ENCODE measurements around the gene PGC.
"Not testable (repeated sequence)": the region's sequence is repeated elsewhere in the genome, so short reads cannot be mapped to it uniquely, and the experiment has no call there.

Gene PGC

GRCh38 chr6:41770381-41771057 lies 23.3 kb upstream of the PGC start:
- Mint-ChIP-seq H3K36me3 (ENCODE audit: insufficient read depth) (peaks cover 9% of the 10 kb centered on the region), H3K4me1 (no peaks in the 10 kb centered on the region), H3K4me3 (no peak overlapping the region), H3K9me3 (no peaks in the 10 kb centered on the region), H3K27ac (ENCODE audit: low read depth) (no peak overlapping the region), H3K27me3 (no peaks in the 10 kb centered on the region)
- DNase-seq (ENCODE audit: low spot score in 2 of 2) (no peak), ATAC-seq (replicated peaks; ENCODE audit: extremely low read depth, poor library complexity, severe bottlenecking) (no peak)

- ATAC-seq (replicated peaks; ENCODE audit: extremely low read depth, poor library complexity, severe bottlenecking): no peak
- Mint-ChIP-seq H3K27ac (ENCODE audit: low read depth) (no peak overlapping the region), H3K27me3 (no peaks in the 10 kb centered on the region), H3K36me3 (ENCODE audit: insufficient read depth) (peaks cover 9% of the 10 kb centered on the region), H3K4me3 (no peak overlapping the region), H3K9me3 (no peaks in the 10 kb centered on the region), H3K4me1 (no peaks in the 10 kb centered on the region)
- no peak for DNase-seq (ENCODE audit: low spot score in 2 of 2)
Measured at GRCh38 chr6:41769376-41769775, 22.2 kb upstream of the PGC start.

- H3K27ac Mint-ChIP-seq (ENCODE audit: low read depth): no peak overlapping the region
- H3K4me3 Mint-ChIP-seq: no peak overlapping the region
- ATAC-seq (replicated peaks; ENCODE audit: extremely low read depth, poor library complexity, severe bottlenecking) (no peak), DNase-seq (ENCODE audit: low spot score in 2 of 2) (no peak)
- H3K36me3 Mint-ChIP-seq (ENCODE audit: insufficient read depth): peaks cover 8% of the 10 kb centered on the region
- H3K9me3 Mint-ChIP-seq: no peaks in the 10 kb centered on the region
- H3K27me3 Mint-ChIP-seq: no peaks in the 10 kb centered on the region
- H3K4me1 Mint-ChIP-seq: no peaks in the 10 kb centered on the region
Measured at GRCh38 chr6:41768545-41769308, 21.5 kb upstream of the PGC start.

GRCh38 chr6:41767112-41767833 lies 20.1 kb upstream of the PGC start:
- Mint-ChIP-seq H3K4me1 (no peaks in the 10 kb centered on the region), H3K4me3 (no peak overlapping the region)

DNA sequence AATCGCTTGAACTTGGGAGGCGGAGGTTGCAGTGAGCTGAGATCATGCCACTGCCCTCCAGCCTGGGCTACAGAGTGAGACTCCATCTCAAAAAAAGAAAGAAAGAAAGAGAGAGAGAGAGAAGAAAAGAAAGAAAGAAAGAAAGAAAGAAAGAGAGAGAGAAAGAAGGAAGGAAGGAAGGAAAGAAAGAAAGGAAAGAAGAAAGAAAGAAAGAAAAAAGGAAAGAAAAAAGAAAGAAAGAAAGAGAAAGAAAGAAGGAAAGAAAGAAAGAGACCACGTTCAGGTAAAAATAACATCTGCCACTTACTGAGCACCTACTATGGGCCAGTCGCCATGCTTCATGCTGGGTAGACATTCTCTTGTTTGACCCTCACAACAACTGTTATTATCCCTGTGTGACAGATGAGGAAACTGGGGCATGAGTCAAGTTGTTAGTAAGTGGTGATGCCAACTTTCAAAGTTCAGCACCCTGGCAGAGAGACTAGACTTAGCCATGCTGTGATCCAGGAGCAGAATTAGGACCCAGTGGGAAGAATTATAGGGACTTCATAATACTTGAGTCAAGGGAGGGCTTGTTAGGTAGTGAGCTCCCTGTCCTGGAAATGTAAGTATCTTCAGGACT lies 19.0 kb upstream of the PGC start:
- H3K4me1 Mint-ChIP-seq: not testable (repeated sequence)

More at GRCh38 chr6:41767112-41767833, 20.1 kb upstream of the PGC start:
- no peak for DNase-seq (ENCODE audit: low spot score in 2 of 2)
- no peak for ATAC-seq (replicated peaks; ENCODE audit: extremely low read depth, poor library complexity, severe bottlenecking)
- Mint-ChIP-seq H3K27me3 (peaks cover 9% of the 10 kb centered on the region), H3K27ac (ENCODE audit: low read depth) (no peak overlapping the region), H3K9me3 (no peaks in the 10 kb centered on the region), H3K36me3 (ENCODE audit: insufficient read depth) (peaks cover 5% of the 10 kb centered on the region)

GRCh38 chr6:41763470-41763869 lies 16.3 kb upstream of the PGC start:
- no peaks in the 10 kb centered on the region for H3K36me3 Mint-ChIP-seq (ENCODE audit: insufficient read depth)
- H3K27me3 Mint-ChIP-seq: peaks cover 9% of the 10 kb centered on the region
- DNase-seq (ENCODE audit: low spot score in 2 of 2): no peak
- no peak overlapping the region for H3K27ac Mint-ChIP-seq (ENCODE audit: low read depth)
- H3K9me3 Mint-ChIP-seq: no peaks in the 10 kb centered on the region
- H3K4me3 Mint-ChIP-seq: no peak overlapping the region
- no peak for ATAC-seq (replicated peaks; ENCODE audit: extremely low read depth, poor library complexity, severe bottlenecking)
- no peaks in the 10 kb centered on the region for H3K4me1 Mint-ChIP-seq

More for the DNA sequence above, 19.0 kb upstream of the PGC start:
- not testable (repeated sequence) for ATAC-seq (replicated peaks; ENCODE audit: extremely low read depth, poor library complexity, severe bottlenecking); H3K36me3 Mint-ChIP-seq (ENCODE audit: insufficient read depth); DNase-seq (ENCODE audit: low spot score in 2 of 2); H3K27me3 Mint-ChIP-seq; H3K27ac Mint-ChIP-seq (ENCODE audit: low read depth); H3K4me3 Mint-ChIP-seq; H3K9me3 Mint-ChIP-seq

DNA sequence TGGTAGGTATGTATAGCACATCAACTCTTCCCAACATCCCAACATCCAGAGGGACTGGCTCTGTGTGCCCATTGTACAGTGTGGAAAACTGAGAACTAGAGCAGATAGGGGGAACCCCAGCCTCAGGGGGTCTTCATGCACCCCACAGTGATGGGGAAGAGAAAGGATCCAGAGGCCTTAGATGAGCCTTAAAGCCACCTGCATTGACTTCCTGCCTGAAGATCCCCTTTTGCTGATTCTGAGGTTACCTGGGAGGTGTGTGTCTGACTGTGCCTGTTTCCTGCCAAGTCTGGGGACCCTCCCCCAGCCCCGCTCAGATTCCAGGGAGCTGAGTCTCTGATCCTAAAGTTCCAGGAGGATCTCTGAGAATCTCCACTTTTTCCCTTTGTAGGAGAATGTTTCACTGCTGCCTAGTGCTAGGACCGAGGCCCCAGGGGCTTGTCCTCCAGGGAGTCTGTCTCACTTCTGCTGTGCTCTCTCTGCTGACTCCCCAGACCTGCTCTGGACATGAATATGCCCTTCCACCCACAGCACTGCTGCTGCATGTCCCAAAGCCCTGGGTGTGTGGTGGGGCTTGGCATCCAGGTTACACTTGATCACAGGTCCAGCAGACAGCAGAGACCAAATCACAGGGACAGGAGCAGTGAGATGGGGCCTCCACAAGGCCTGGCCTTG lies 12.8 kb upstream of the PGC start:
- ATAC-seq (replicated peaks; ENCODE audit: extremely low read depth, poor library complexity, severe bottlenecking) (no peak), DNase-seq (ENCODE audit: low spot score in 2 of 2) (no peak)
- Mint-ChIP-seq H3K27me3 (peaks cover 9% of the 10 kb centered on the region), H3K27ac (ENCODE audit: low read depth) (no peak overlapping the region), H3K36me3 (ENCODE audit: insufficient read depth) (no peaks in the 10 kb centered on the region), H3K4me1 (no peaks in the 10 kb centered on the region), H3K9me3 (no peaks in the 10 kb centered on the region), H3K4me3 (no peak overlapping the region)

DNA sequence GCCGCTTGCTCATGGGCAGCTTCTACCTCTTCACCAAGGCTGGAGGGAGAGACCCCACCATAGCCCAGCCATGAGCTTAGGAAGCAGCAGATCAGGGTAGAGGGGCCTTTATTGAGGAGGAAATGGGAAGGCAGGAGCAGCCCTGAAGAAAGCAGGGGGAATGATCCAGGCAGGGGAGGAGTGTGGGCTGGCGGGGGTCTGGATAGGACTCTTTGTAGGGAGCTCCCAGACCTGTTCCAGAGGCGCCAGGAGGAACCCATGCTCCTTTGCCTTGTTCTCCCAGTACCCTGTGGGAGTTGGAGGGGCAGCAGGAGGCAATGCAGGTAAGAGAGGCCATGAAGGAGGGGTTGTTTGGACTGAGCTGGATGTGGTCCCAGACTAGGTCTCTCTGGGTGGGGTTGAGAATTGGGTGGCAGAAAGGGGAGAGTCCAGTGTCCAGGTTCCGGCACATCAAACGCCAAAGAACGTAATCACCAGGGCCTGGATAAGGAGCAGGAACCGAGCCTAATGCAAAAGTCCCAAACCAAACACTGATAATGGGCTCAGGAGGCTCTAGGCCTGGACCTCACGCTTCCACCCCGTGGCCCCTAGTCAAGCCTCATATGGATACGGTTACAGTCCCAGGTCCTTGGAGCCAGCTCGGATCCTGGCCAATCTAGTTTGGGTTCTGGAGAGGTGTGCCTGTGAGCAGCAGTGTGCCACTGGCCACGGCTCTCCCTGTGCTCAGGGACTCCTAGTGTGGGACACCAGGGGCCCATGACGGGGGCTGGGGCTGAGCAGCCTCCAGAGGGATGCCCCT lies 12.1 kb upstream of the PGC start:
- DNase-seq (ENCODE audit: low spot score in 2 of 2): no peak
- Mint-ChIP-seq H3K27me3 (peaks cover 9% of the 10 kb centered on the region), H3K36me3 (ENCODE audit: insufficient read depth) (no peaks in the 10 kb centered on the region), H3K9me3 (no peaks in the 10 kb centered on the region), H3K4me3 (no peak overlapping the region), H3K27ac (ENCODE audit: low read depth) (no peak overlapping the region), H3K4me1 (no peaks in the 10 kb centered on the region)
- ATAC-seq (replicated peaks; ENCODE audit: extremely low read depth, poor library complexity, severe bottlenecking): no peak

DNA sequence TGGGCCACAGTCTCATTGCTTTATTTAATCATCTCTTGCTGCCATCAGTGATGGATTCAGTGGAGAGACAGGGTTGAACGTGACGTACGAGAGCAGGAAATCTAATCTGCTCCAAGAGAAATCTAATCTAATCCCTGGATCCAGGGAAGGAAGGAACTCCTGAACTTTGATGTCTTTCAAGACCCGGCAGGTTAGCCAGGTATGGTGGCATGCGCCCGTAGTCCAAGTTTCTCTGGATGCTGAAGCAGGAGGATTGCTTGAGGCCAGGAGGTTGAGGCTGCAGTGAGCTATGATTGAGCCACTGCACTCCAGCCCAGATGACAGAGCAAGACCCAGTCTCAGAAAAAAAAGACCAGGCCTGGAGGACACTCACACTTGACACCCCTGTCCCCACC lies 11.4 kb upstream of the PGC start:
- Mint-ChIP-seq H3K27me3 (peaks cover 9% of the 10 kb centered on the region), H3K36me3 (ENCODE audit: insufficient read depth) (no peaks in the 10 kb centered on the region), H3K27ac (ENCODE audit: low read depth) (no peak overlapping the region), H3K4me3 (no peak overlapping the region), H3K9me3 (no peaks in the 10 kb centered on the region), H3K4me1 (no peaks in the 10 kb centered on the region)
- DNase-seq (ENCODE audit: low spot score in 2 of 2) (no peak), ATAC-seq (replicated peaks; ENCODE audit: extremely low read depth, poor library complexity, severe bottlenecking) (no peak)

- no peak for DNase-seq (ENCODE audit: low spot score in 2 of 2)
- no peaks in the 10 kb centered on the region for H3K36me3 Mint-ChIP-seq (ENCODE audit: insufficient read depth)
- no peak overlapping the region for H3K4me3 Mint-ChIP-seq
- peaks cover 9% of the 10 kb centered on the region for H3K27me3 Mint-ChIP-seq
- H3K9me3 Mint-ChIP-seq: no peaks in the 10 kb centered on the region
- ATAC-seq (replicated peaks; ENCODE audit: extremely low read depth, poor library complexity, severe bottlenecking): no peak
- no peak overlapping the region for H3K27ac Mint-ChIP-seq (ENCODE audit: low read depth)
- H3K4me1 Mint-ChIP-seq: no peaks in the 10 kb centered on the region
Measured at GRCh38 chr6:41757931-41758640, 10.9 kb upstream of the PGC start.

- H3K27me3 Mint-ChIP-seq: peaks cover under 1% of the 10 kb centered on the region
- H3K4me3 Mint-ChIP-seq: no peak overlapping the region
- H3K4me1 Mint-ChIP-seq: no peaks in the 10 kb centered on the region
- ATAC-seq (replicated peaks; ENCODE audit: extremely low read depth, poor library complexity, severe bottlenecking): no peak
- H3K36me3 Mint-ChIP-seq (ENCODE audit: insufficient read depth): no peaks in the 10 kb centered on the region
- H3K9me3 Mint-ChIP-seq: no peaks in the 10 kb centered on the region
- no peak overlapping the region for H3K27ac Mint-ChIP-seq (ENCODE audit: low read depth)
- DNase-seq (ENCODE audit: low spot score in 2 of 2): no peak
Measured at GRCh38 chr6:41757271-41757670, 10.1 kb upstream of the PGC start.

Data from central memory CD8-positive, alpha-beta T cell (primary cell).